ENCODE results near the gene LMTK2.

- TF ChIP-seq CTCF (IDR thresholded peaks at IDR 0.05) (no peak), POLR2A (IDR thresholded peaks at IDR 0.05) (no peak)
Observed at GRCh38 chr7:98137134-98137825, 30.6 kb downstream of the LMTK2 start.
